LNCAP (cell line): ENCODE results near the gene SMYD3.

Experiments
- TF ChIP-seq, protein P1 (sequence below): fragments of 450-650 bp; IDR thresholded peaks from 2 replicates; pipeline ENCODE4 v1.5.1; 2017; ENCODE audit warnings: mild to moderate bottlenecking

SMYD3 gene

DNA sequence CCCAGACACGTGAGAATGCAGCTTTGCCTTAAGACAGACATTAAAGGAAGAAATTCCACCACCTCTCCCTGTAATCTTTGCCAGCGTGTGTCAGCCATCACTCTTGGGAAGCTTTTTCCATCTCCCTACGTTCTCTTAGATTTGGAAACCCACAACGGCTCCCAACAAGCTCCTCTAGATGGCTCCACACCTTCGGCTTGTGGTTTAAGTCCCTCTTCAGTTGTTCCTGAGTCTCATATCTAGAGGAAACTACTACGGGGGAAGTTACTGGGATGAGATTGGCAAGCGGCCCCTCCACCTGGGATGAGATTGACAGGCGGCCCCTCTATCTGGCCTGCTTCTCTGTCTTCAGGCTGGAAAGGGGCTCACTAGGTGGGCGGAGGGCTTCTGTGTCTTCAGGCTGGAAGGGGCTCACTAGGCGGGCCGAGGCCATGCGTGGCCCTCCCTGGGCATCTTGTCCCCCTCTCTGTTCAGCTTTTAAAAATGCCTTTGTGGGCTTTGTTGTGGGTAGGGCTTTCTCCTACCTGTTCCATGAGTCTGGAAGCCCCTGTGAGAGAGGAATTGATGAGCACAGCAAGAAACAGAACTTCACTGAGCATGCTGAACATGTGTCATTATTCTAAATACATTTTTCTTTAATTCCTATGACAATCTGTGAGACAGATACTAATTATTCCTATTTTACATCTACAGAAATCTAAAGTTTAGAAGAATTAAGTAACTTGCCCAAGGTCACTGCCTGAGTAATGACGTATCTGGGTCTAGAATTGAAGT, 681.8 kb downstream of the SMYD3 start:
- TF ChIP-seq, protein P1, sequence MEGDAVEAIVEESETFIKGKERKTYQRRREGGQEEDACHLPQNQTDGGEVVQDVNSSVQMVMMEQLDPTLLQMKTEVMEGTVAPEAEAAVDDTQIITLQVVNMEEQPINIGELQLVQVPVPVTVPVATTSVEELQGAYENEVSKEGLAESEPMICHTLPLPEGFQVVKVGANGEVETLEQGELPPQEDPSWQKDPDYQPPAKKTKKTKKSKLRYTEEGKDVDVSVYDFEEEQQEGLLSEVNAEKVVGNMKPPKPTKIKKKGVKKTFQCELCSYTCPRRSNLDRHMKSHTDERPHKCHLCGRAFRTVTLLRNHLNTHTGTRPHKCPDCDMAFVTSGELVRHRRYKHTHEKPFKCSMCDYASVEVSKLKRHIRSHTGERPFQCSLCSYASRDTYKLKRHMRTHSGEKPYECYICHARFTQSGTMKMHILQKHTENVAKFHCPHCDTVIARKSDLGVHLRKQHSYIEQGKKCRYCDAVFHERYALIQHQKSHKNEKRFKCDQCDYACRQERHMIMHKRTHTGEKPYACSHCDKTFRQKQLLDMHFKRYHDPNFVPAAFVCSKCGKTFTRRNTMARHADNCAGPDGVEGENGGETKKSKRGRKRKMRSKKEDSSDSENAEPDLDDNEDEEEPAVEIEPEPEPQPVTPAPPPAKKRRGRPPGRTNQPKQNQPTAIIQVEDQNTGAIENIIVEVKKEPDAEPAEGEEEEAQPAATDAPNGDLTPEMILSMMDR: no peak

DNA sequence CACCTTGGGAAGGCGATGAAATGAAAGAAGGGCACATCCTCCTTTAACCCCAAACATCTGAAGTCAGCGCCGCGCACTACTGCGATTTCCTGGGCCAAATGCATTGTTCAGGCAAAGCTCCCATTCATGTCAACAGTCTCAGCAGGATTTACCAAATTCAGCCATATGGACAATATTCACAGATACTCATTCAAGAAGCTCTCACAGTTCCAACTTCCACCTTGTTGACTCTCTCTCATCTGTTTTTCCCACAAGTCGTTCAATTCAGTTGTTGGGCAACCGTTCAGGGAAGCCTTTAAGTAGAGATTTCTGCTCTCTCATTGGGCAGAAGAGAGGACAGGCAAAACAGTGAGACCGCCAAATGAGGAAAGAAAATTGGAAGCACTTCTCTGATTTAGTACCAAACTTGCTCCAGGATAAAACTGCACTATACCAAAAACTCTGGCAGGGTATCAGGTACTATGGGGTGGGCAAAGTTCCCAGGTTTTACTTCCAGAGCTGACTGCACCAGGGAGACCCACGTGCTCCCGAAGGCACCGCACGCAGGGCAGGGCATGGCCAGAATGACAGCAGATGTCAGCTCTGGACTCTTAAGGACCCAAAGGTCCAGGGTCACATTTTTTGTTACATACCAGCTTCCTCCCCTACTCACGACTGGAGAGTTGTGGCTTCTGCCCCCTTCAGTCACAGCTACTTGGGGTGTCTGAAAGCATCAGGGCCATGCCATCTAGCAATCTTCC, 683.5 kb downstream of the SMYD3 start:
- TF ChIP-seq, protein P1: no peak

DNA sequence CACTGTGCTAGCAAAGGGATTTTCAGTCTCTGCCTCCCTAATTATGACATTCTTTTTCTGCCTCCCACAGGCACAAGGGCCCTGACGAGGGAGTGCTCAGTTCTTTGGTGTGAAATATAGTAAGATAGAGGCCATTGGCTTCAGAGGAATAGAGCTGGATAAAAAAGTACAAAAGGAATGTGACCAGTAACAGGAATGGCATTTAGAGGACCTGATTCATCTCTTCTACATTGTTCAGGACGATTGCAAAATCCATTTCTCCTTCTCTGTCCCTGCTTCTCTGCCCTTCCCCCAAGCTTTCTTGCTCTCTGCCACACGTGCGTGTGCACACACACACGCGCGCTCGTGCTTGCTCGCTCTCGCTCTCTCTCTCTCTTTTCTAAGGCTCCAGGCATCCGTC, 684.1 kb downstream of the SMYD3 start:
- TF ChIP-seq, protein P1: no peak

DNA sequence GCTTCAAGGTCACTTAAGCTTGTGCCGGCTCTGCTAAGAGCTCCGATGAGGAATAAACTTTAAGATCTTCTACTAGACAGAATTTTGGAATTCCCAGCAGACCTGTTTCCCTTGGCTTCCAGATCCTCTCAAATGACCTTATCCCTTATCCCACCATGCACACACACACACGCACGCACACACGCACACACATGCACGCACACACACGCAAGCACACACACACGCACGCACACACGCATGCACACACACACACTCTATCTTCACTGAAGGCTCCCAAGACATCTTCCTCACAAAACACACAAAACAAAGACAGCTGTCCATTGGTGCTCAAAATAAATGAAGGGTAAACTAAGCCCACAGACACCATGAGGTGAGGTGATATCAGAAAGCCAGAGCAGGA, 692.4 kb downstream of the SMYD3 start:
- TF ChIP-seq, protein P1: no peak

DNA sequence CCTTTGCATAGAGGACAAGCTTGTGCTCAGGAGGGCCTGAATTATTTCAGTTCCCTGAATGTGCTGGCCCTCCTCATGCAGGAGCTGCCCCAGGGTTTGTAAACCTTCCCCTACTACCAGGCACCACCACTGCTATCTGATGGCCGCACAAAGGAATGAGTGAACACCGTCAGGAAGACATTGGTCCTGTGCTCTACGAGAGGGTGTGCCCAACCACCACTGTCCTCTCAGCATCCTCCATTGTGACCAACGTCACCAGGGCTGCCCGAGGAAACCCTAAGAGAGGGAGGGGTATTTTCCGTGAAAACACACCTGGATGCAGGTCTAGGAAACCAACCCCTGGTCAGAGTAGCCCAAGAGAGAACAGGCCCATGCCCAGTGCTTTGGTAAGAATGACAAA, 694.8 kb downstream of the SMYD3 start:
- TF ChIP-seq, protein P1: no peak

DNA sequence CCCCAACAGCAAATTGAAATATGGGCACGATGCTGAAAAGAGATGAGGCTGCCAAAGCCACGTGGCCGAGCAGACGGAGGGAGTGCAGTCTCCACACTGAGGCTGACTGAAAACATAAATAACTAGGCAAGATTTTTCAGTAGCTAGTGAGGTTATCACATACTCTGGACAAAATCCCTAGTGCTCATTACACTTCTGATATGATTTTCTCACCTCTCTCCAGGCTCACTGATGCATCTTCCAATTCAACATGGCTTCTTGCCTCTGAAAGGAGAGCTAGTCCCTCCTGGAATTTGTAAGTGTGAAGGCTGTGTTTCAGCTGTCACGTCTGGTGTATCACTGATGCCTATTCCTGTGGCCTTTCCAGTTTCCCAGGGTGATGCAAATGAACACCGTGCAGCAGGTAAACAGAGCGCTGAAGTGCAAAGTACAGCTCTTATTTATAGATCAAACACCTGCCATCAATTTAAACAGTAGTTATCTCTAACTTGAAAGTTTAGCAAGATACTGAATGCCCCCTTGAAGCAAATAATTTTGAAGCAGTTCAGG, 696.2 kb downstream of the SMYD3 start:
- TF ChIP-seq, protein P1: no peak

DNA sequence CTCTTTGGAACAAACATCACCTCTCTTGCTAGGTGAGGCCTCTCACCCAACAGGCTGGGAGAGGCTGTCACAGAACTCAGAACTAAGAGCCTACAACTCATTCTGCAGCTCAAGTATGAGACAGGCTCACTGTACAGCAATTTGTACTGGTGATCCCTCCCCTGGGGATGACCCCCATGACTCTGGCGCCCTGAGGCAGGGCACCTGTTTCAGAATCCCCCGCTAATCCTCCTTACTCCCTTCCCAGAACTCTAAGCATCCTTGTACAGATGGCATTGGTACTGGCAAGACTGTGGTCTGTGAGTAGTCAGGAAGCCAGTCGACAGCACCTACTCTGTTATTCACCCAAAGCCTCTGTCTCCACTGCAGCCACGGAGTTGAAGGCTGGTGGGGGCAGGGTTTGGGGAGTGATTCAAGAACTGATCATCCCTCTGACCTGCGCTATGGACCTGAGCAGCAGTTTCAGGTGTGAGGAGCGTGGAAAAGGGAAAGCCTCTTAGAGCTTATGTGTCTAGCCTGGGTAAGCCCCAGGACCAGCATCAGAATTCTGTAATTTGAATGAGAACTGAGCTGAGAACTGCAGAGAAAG, 696.8 kb downstream of the SMYD3 start:
- TF ChIP-seq, protein P1: no peak
